Loucy (cell line): ENCODE data around the gene ICE1.

Experiments used
- EZH2phosphoT487 ChIP-seq: fragments of 200-600 bp; IDR thresholded peaks from 2 replicates; pipeline ENCODE4 v1.6.1; 2018; ENCODE audit warnings: antibody characterized with exemption, mild to moderate bottlenecking, moderate library complexity, borderline replicate concordance
- TF ChIP-seq, protein P1 (sequence below): fragments of 200-600 bp; sonication (generic); conservative IDR thresholded peaks from 2 replicates; pipeline ENCODE4 v1.5.1; 2014; ENCODE audit warnings: mild to moderate bottlenecking, antibody characterized with exemption, low read length

DNA sequence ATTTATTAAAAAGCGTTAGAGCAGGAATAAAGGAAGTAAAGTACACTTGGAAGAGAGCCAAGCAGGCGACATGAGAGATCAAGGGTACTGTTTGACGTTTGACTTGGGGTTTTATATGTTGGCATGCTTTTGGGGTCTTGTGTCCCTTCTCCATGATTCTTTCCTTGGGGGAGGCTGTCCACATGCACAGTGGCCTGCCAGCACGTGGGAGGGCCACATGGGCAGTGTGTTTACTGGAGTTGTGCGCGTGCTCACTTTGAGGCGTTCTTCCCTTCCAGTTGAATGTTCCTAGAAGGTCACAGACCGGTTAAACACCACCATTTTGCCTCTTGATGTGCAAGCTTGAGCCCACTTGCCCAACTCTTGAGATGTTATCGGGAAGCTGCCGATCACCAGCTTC is 49.5 kb upstream of the ICE1 start:
- TF ChIP-seq, protein P1, sequence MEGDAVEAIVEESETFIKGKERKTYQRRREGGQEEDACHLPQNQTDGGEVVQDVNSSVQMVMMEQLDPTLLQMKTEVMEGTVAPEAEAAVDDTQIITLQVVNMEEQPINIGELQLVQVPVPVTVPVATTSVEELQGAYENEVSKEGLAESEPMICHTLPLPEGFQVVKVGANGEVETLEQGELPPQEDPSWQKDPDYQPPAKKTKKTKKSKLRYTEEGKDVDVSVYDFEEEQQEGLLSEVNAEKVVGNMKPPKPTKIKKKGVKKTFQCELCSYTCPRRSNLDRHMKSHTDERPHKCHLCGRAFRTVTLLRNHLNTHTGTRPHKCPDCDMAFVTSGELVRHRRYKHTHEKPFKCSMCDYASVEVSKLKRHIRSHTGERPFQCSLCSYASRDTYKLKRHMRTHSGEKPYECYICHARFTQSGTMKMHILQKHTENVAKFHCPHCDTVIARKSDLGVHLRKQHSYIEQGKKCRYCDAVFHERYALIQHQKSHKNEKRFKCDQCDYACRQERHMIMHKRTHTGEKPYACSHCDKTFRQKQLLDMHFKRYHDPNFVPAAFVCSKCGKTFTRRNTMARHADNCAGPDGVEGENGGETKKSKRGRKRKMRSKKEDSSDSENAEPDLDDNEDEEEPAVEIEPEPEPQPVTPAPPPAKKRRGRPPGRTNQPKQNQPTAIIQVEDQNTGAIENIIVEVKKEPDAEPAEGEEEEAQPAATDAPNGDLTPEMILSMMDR, result no peak
- no peak for TF ChIP-seq EZH2phosphoT487
